ENCODE results near the gene CETN1.
A peak's percentile ranks its signal among the peaks of the same experiment; 100 is the strongest.

Gene CETN1

DNA sequence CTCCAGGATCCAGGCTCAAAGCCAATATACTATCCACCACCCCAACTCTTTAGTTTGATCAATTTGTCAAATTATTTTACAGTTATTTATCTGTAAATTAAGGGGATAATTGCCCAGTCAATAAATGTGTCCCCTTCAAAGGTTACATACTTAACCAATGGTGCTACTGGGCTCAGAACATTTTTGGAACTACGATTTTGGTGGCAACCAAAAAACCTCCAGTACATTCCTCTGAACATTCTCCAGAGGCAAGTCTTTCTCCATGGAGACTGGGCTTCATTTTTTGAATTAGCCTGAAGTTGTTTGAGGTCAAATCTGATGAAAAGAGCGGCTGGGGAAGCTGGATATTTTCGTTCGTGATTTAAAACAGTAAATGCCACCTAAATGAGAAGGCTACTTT lies 14.9 kb downstream of the CETN1 start:
- no peak overlapping the region for H3K4me3 ChIP-seq
- H3K36me3 ChIP-seq (ENCODE audit: insufficient read depth, low read length): no peaks in the 10 kb centered on the region
- no peak for DNase-seq (ENCODE audit: low read depth, low spot score)
- no peaks in the 10 kb centered on the region for H3K9me3 ChIP-seq (ENCODE audit: low read depth, low read length)
- H3K27ac ChIP-seq: no peak overlapping the region
- no peak overlapping the region for H3K9ac ChIP-seq (ENCODE audit: insufficient read length)
- TF ChIP-seq POLR2AphosphoS5 (IDR thresholded peaks at IDR 0.05; ENCODE audit: borderline replicate concordance, low read depth, low read length) (no peak), FOXP2 (optimal IDR thresholded peaks at IDR 0.05; ENCODE audit: control extremely low read depth, extremely low read length, insufficient read depth) (no peak), EZH2 (IDR thresholded peaks at IDR 0.05) (no peak)

- Histone ChIP-seq H3K36me3 (ENCODE audit: insufficient read depth, low read length) (no peaks in the 10 kb centered on the region), H3K9me3 (ENCODE audit: low read depth, low read length) (no peaks in the 10 kb centered on the region), H3K4me3 (no peak overlapping the region), H3K27ac (no peak overlapping the region), H3K9ac (ENCODE audit: insufficient read length) (no peak overlapping the region)
- TF ChIP-seq POLR2AphosphoS5 (IDR thresholded peaks at IDR 0.05; ENCODE audit: borderline replicate concordance, low read depth, low read length) (no peak), EZH2 (IDR thresholded peaks at IDR 0.05) (no peak), FOXP2 (optimal IDR thresholded peaks at IDR 0.05; ENCODE audit: control extremely low read depth, extremely low read length, insufficient read depth) (no peak)
- no peak for DNase-seq (ENCODE audit: low read depth, low spot score)
Measured at GRCh38 chr18:595571-595970, 15.4 kb downstream of the CETN1 start.

GRCh38 chr18:596288-596881 lies 16.2 kb downstream of the CETN1 start:
- TF ChIP-seq EZH2 (IDR thresholded peaks at IDR 0.05): no peak
- no peak for TF ChIP-seq FOXP2 (optimal IDR thresholded peaks at IDR 0.05; ENCODE audit: control extremely low read depth, extremely low read length, insufficient read depth)
- TF ChIP-seq POLR2AphosphoS5 (IDR thresholded peaks at IDR 0.05; ENCODE audit: borderline replicate concordance, low read depth, low read length): no peak
- Histone ChIP-seq H3K36me3 (ENCODE audit: insufficient read depth, low read length) (no peaks in the 10 kb centered on the region), H3K27ac (no peak overlapping the region), H3K9ac (ENCODE audit: insufficient read length) (no peak overlapping the region), H3K9me3 (ENCODE audit: low read depth, low read length) (no peaks in the 10 kb centered on the region), H3K4me3 (no peak overlapping the region)
- no peak for DNase-seq (ENCODE audit: low read depth, low spot score)

DNA sequence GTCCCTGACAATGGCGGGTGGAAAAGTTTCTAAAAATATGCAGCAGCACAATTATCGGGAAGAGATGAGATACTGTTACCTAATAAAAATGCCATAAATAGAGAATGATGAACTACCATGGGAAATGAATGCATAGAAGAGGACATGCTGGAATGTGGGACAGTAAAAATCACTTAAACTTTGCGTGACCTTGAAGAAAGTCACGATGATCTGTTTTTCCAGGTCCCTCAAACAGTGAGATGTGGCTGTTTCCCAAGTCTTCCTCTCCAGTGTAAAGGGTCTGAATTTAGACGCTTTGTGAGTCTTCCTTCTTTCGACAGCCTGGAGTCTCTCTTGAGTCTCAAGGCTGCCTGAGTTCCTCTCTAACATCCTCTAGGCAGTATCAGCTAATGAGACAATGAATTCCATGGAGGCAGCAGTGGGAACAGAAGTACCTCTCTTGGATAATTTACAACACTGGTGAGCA lies 18.0 kb downstream of the CETN1 start:
- H3K36me3 ChIP-seq (ENCODE audit: insufficient read depth, low read length): no peaks in the 10 kb centered on the region
- H3K4me3 ChIP-seq: peak overlapping the region; percentile 49
- no peak for DNase-seq (ENCODE audit: low read depth, low spot score)
- H3K9ac ChIP-seq (ENCODE audit: insufficient read length): peak overlapping the region; percentile 41
- TF ChIP-seq EZH2 (IDR thresholded peaks at IDR 0.05) (no peak), POLR2AphosphoS5 (IDR thresholded peaks at IDR 0.05; ENCODE audit: borderline replicate concordance, low read depth, low read length) (no peak; the same call in 1 of the 2 replicates), FOXP2 (optimal IDR thresholded peaks at IDR 0.05; ENCODE audit: control extremely low read depth, extremely low read length, insufficient read depth) (no peak)
- no peaks in the 10 kb centered on the region for H3K9me3 ChIP-seq (ENCODE audit: low read depth, low read length)
- H3K27ac ChIP-seq: peak overlapping the region; percentile 61; the same call in 1 of the 2 replicates

- Histone ChIP-seq H3K27ac (no peak overlapping the region), H3K36me3 (ENCODE audit: insufficient read depth, low read length) (no peaks in the 10 kb centered on the region), H3K9me3 (ENCODE audit: low read depth, low read length) (no peaks in the 10 kb centered on the region), H3K4me3 (no peak overlapping the region), H3K9ac (ENCODE audit: insufficient read length) (no peak overlapping the region)
- no peak for DNase-seq (ENCODE audit: low read depth, low spot score)
- no peak for TF ChIP-seq POLR2AphosphoS5 (IDR thresholded peaks at IDR 0.05; ENCODE audit: borderline replicate concordance, low read depth, low read length)
- no peak for TF ChIP-seq EZH2 (IDR thresholded peaks at IDR 0.05)
- TF ChIP-seq FOXP2 (optimal IDR thresholded peaks at IDR 0.05; ENCODE audit: control extremely low read depth, extremely low read length, insufficient read depth): no peak
Measured at GRCh38 chr18:600107-600506, 19.9 kb downstream of the CETN1 start.

DNA sequence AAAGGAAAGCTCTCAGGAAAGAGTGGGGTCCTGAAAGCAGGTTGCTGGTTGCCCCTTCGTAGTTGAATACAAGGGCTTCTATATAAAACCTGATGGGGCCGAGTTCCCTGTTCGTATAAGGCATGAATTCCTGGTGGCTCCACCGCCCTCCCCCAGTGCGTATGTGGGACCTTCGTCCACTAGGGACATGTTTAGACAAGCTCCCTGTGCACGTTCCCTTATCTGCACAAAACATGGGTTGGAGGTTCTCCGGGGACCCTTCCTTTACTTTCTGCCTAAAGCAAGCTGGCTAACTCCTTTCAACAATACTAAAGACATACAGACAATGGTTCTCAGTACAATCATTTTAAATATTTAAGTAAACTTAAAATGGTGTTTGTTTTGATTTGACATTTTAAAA lies 24.6 kb downstream of the CETN1 start:
- no peak overlapping the region for H3K27ac ChIP-seq
- no peak overlapping the region for H3K9ac ChIP-seq (ENCODE audit: insufficient read length)
- no peak for DNase-seq (ENCODE audit: low read depth, low spot score)
- no peak overlapping the region for H3K4me3 ChIP-seq
- H3K9me3 ChIP-seq (ENCODE audit: low read depth, low read length): no peaks in the 10 kb centered on the region
- TF ChIP-seq POLR2AphosphoS5 (IDR thresholded peaks at IDR 0.05; ENCODE audit: borderline replicate concordance, low read depth, low read length) (no peak), FOXP2 (optimal IDR thresholded peaks at IDR 0.05; ENCODE audit: control extremely low read depth, extremely low read length, insufficient read depth) (no peak), EZH2 (IDR thresholded peaks at IDR 0.05) (no peak)
- no peaks in the 10 kb centered on the region for H3K36me3 ChIP-seq (ENCODE audit: insufficient read depth, low read length)

- Histone ChIP-seq H3K4me3 (no peak overlapping the region), H3K9me3 (ENCODE audit: low read depth, low read length) (no peaks in the 10 kb centered on the region), H3K9ac (ENCODE audit: insufficient read length) (no peak overlapping the region), H3K27ac (no peak overlapping the region), H3K36me3 (ENCODE audit: insufficient read depth, low read length) (no peaks in the 10 kb centered on the region)
- TF ChIP-seq POLR2AphosphoS5 (IDR thresholded peaks at IDR 0.05; ENCODE audit: borderline replicate concordance, low read depth, low read length): no peak
- no peak for TF ChIP-seq FOXP2 (optimal IDR thresholded peaks at IDR 0.05; ENCODE audit: control extremely low read depth, extremely low read length, insufficient read depth)
- no peak for TF ChIP-seq EZH2 (IDR thresholded peaks at IDR 0.05)
- no peak for DNase-seq (ENCODE audit: low read depth, low spot score)
Measured at GRCh38 chr18:607930-608329, 27.8 kb downstream of the CETN1 start.

DNA sequence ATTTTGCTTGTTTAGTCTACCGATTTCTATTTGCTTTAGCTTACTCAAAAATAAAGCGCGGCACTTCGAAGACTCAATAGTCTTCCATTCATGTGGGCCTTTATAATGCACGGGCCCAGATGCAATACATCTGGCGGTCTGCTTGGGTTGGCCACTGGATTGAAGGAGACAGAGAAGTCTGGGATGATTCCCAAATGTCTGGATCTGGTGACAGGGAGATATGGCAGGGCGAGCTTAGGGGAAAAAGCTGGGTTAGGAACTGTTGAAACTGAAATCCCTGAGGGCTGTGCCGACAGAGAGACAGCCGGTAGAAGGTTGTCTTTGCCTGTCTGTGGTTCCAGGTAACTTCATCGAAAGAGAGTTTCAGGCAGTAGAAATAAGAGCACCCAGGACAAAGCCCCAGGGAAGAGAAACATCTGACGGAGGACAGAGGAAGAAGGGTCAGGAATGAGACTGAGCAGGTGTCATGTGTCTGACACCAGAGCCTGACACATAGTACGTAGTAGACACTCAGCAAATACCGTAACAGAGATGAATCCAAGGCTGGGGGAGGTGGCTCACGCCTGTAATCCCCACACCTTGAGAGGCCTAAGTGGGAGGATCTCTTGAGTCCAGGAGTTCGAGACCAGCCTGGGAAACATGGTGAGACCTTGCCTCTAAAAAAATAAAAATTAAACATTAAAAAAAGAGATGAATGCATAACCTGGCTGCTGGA lies 30.2 kb downstream of the CETN1 start:
- DNase-seq (ENCODE audit: low read depth, low spot score): no peak
- Histone ChIP-seq H3K9me3 (ENCODE audit: low read depth, low read length) (no peaks in the 10 kb centered on the region), H3K9ac (ENCODE audit: insufficient read length) (no peak overlapping the region), H3K4me3 (no peak overlapping the region), H3K36me3 (ENCODE audit: insufficient read depth, low read length) (no peaks in the 10 kb centered on the region), H3K27ac (no peak overlapping the region)
- TF ChIP-seq POLR2AphosphoS5 (IDR thresholded peaks at IDR 0.05; ENCODE audit: borderline replicate concordance, low read depth, low read length) (no peak), EZH2 (IDR thresholded peaks at IDR 0.05) (no peak), FOXP2 (optimal IDR thresholded peaks at IDR 0.05; ENCODE audit: control extremely low read depth, extremely low read length, insufficient read depth) (no peak)
